Uterus (tissue), 4 donors: ENCODE data around the gene OR6N1. TPM values are rescaled to one million over a fixed set of nuclear protein-coding genes. Genes with fewer than 3 reads are reported as not detected.

Experiments used
- DNase-seq, 2 donors: peaks; one replicate each; pipeline ENCODE4 v3.0.0-alpha.2; 2019 to 2020
- H3K27ac ChIP-seq, 2 donors: fragments of 200-600 bp; sonication (generic); 1 replicate in 1 of 2; 2 replicates in 1 of 2; pipeline ENCODE4 v1.5.1; 2016 to 2018
- H3K27me3 ChIP-seq, 2 donors: fragments of 200-600 bp; sonication (generic); one replicate each; pipeline ENCODE4 v1.5.1; 2018 to 2019; ENCODE audit warnings: control low read depth in 1 of 2
- H3K36me3 ChIP-seq, 2 donors: fragments of 200-600 bp; sonication (generic); one replicate each; pipeline ENCODE4 v1.5.1; 2019; ENCODE audit warnings: control low read depth in 1 of 2
- H3K4me1 ChIP-seq, 2 donors: fragments of 200-600 bp; sonication (generic); one replicate each; pipeline ENCODE4 v1.5.1; 2018 to 2019; ENCODE audit warnings: control low read depth in 1 of 2
- H3K4me3 ChIP-seq, 2 donors: fragments of 200-600 bp; sonication (generic); 1 replicate in 1 of 2; 2 replicates in 1 of 2; pipeline ENCODE4 v1.5.1; 2018 to 2019; ENCODE audit warnings: mild to moderate bottlenecking in 1 of 2
- H3K9me3 ChIP-seq, 2 donors: fragments of 200-600 bp; sonication (generic); one replicate each; pipeline ENCODE4 v1.5.1; 2019; ENCODE audit warnings: control low read depth in 1 of 2
- POLR2A ChIP-seq, 2 donors: fragments of 450-650 bp; IDR thresholded peaks; one replicate each; pipeline ENCODE4 v1.6.1; 2016; ENCODE audit warnings: antibody characterized with exemption in 2 of 2, mild to moderate bottlenecking in 1 of 2, moderate library complexity in 1 of 2
- intact Hi-C: fragments of 100-400 bp; cut with DNase I; formaldehyde crosslinking; loops from one replicate; pipeline ENCODE4 v1.15.1; 2023; ENCODE audit warnings: low total_unique reads
- total RNA-seq, 4 donors: library from RNA; depleted of rRNA in 3 of 4; stranded (reverse); fragments of >200 nt in 3 of 4; gene quantifications; one replicate each; pipeline versions ENCODE4 v1.1.0 to v1.2.4, GENCODE V29; 2014 to 2023
- TF ChIP-seq, protein P1 (sequence below), 4 experiments: fragments of 200-600 bp in 2 of 4; fragments of 450-650 bp in 2 of 4; sonication (generic) in 2 of 4; IDR thresholded peaks; one replicate each; pipeline ENCODE4 v1.5.1; 2016 to 2019; ENCODE audit warnings: antibody characterized with exemption in 4 of 4, mild to moderate bottlenecking in 2 of 4, moderate library complexity in 1 of 4
- donor health status: DM: yes; HTN: yes; CAD: no.

The OR6N1 gene
- total RNA-seq, 4 donors from 2014 or later: not detected

DNA sequence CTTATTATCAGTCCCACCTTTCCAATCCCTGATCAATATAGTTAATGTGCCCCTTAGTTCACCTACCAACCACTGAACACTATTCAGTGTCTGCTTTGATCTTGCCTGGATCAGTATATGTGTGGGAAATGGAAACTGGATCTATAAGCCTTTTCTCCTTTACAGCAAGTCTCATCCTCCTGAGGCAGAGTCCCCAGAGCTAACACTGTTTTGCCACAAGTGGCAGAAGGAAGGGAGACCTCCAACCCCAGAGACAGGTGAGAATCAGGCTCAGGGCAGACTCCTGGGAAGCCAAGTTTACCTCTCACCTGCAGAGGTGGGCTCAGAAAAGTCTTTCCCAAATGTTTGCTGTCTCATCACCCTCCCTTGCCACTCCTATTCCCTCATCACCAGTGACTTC is 9.1 kb upstream of the OR6N1 start, which contains the start of gene OR6N2:
Gene OR6N2, minus strand, starts transcription at position 101 of the 400 bp plus-strand sequence. CDS start 3,569 bp downstream, outside the sequence.
- Histone ChIP-seq H3K27me3 (no peaks in the 10 kb centered on the region), H3K4me3 (no peak within 1 kb of the TSS), H3K9me3 (no peaks in the 10 kb centered on the region), H3K27ac (no peak within 1 kb of the TSS), H3K4me1 (no peaks in the 10 kb centered on the region), H3K36me3 (no peaks in the 10 kb centered on the region)
- DNase-seq: no peak
- intact Hi-C loops: no loop called here
- TF ChIP-seq POLR2A (IDR thresholded peaks at IDR 0.05): no peak
- TF ChIP-seq, protein P1, sequence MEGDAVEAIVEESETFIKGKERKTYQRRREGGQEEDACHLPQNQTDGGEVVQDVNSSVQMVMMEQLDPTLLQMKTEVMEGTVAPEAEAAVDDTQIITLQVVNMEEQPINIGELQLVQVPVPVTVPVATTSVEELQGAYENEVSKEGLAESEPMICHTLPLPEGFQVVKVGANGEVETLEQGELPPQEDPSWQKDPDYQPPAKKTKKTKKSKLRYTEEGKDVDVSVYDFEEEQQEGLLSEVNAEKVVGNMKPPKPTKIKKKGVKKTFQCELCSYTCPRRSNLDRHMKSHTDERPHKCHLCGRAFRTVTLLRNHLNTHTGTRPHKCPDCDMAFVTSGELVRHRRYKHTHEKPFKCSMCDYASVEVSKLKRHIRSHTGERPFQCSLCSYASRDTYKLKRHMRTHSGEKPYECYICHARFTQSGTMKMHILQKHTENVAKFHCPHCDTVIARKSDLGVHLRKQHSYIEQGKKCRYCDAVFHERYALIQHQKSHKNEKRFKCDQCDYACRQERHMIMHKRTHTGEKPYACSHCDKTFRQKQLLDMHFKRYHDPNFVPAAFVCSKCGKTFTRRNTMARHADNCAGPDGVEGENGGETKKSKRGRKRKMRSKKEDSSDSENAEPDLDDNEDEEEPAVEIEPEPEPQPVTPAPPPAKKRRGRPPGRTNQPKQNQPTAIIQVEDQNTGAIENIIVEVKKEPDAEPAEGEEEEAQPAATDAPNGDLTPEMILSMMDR (IDR thresholded peaks at IDR 0.05): no peak

DNA sequence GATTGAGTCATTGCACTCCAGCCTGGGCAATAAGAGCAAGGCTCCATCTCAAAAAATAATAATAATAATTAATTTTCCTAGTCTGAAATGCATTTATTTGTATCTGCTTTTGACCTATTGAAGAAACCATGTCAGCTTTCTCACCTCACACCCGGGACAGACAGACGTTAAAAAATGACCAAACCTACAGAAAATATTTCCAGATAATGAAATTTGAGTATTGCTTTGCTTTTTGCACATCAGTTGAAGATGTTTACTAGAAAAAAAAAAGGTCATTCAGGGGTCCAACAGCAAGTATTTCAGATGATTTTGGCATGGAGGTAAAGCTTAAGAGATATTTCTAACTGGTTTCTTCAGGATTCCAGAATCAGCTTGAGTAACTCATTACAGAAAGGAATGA is 17.6 kb downstream of the OR6N1 start, which contains the start of gene OR6K6:
Gene OR6K6, plus strand, starts transcription at position 301 of the 400 bp plus-strand sequence. CDS start 168 bp downstream, outside the sequence.
- Histone ChIP-seq H3K36me3 (no peaks in the 10 kb centered on the region), H3K9me3 (no peaks in the 10 kb centered on the region)

DNA sequence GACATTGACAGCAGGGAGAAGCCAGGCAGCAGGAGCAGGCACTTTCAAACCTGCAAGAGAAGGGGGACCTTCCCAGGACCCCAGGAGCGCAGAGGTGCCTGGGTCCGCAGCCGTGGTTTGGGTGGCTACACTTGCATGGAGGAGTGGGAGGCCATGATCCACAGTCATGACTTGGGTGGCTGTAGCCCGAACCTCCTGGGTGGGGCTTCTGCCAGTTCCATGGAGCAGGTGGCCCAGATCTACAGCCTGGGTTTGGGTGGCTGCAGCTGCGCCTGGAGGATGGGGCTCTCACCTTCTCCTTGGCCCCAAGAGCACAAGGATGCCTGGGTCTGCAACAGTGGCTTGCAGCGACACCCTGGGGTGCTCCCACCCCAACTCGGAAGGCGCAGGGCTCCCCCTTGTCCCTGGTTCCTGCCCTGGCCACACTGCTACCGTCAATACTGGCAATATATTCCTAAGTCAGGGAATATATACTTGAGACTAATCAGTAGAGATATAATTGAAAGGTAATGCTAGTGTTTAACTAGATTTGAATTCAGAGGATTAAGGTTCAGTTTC is 19.8 kb downstream of the OR6N1 start:
- no peak overlapping the region for H3K4me3 ChIP-seq
- TF ChIP-seq, protein P1 (IDR thresholded peaks at IDR 0.05): no peak
- no peak for TF ChIP-seq POLR2A (IDR thresholded peaks at IDR 0.05)
- H3K27me3 ChIP-seq: no peaks in the 10 kb centered on the region
- H3K27ac ChIP-seq: no peak overlapping the region
- no peaks in the 10 kb centered on the region for H3K4me1 ChIP-seq
- H3K36me3 ChIP-seq: no peaks in the 10 kb centered on the region
- no peak for DNase-seq
- no peaks in the 10 kb centered on the region for H3K9me3 ChIP-seq
- intact Hi-C loops: no loop called here

More for the DNA sequence above, 17.6 kb downstream of the OR6N1 start, which contains the start of gene OR6K6:
- intact Hi-C loops: no loop called here
- Histone ChIP-seq H3K4me3 (no peak within 1 kb of the TSS), H3K27me3 (no peaks in the 10 kb centered on the region), H3K4me1 (no peaks in the 10 kb centered on the region), H3K27ac (no peak within 1 kb of the TSS)
- TF ChIP-seq POLR2A (IDR thresholded peaks at IDR 0.05): no peak
- TF ChIP-seq, protein P1 (IDR thresholded peaks at IDR 0.05): no peak
- no peak for DNase-seq

DNA sequence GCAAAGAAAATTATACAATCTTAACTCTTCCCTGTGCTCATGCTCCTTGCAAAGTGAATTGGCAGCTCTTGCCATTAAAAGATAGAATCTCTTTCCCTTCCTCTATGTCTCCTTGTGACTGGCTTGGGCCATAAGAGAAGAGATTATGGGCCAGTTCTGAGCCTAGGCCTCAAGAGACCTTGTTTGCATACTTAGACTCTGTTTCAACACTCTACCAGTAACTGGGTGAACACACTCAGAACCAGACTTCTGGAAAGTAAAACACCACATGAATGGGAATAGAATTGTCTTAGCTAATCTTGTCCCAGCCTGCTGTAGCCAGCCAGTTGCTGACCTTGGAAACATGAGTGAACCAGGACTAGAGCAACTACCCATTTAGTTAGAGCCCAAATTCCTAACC is 36.1 kb downstream of the OR6N1 start:
- intact Hi-C loops: no loop called here
- TF ChIP-seq, protein P1 (IDR thresholded peaks at IDR 0.05): no peak
- no peak for TF ChIP-seq POLR2A (IDR thresholded peaks at IDR 0.05)
- H3K27ac ChIP-seq: no peak overlapping the region
- no peaks in the 10 kb centered on the region for H3K9me3 ChIP-seq
- no peak for DNase-seq
- no peaks in the 10 kb centered on the region for H3K4me1 ChIP-seq
- H3K27me3 ChIP-seq: no peaks in the 10 kb centered on the region
- no peak overlapping the region for H3K4me3 ChIP-seq
- no peaks in the 10 kb centered on the region for H3K36me3 ChIP-seq

DNA sequence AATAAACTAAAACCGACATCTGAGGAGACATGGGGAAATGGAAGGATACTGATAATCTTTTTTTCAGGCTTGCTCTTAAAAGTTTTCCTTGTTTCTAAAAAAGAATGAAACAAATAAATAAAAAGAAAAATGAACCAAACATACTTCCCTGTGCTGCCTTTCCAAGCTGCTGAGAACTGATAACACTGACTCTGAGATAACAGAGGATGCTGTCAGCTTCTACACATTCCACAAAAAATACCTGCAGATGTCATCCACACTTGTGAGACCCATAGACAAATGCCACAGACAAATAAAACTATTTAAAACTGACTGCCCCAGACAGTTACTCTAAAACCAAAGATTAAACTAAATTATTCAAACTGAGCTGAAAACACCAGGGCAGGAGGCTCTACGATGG is 39.5 kb downstream of the OR6N1 start:
- intact Hi-C loops: no loop called here
- TF ChIP-seq, protein P1 (IDR thresholded peaks at IDR 0.05): no peak
- no peak for TF ChIP-seq POLR2A (IDR thresholded peaks at IDR 0.05)
- H3K4me3 ChIP-seq: no peak overlapping the region
- no peak for DNase-seq
- H3K9me3 ChIP-seq: no peaks in the 10 kb centered on the region
- H3K36me3 ChIP-seq: no peaks in the 10 kb centered on the region
- H3K27me3 ChIP-seq: no peaks in the 10 kb centered on the region
- H3K27ac ChIP-seq: no peak overlapping the region
- H3K4me1 ChIP-seq: no peaks in the 10 kb centered on the region
